DMS 273 (cell line): ENCODE measurements around the gene DENND4A.

ENCODE experiments used
- DNase-seq: peaks from one replicate; lab custom pipeline; 2025; ENCODE audit not compliant: unreplicated experiment; lab: John Stamatoyannopoulos, UW

Gene DENND4A

GRCh38 chr15:65688462-65688861 is 103.6 kb downstream of the DENND4A start:
- DNase-seq: no peak

- DNase-seq: no peak
These were observed 109.6 kb downstream of the DENND4A start for GRCh38 chr15:65682404-65682911.

- DNase-seq: no peak
These were observed 111.5 kb downstream of the DENND4A start for GRCh38 chr15:65680544-65680943.

- no peak for DNase-seq
These were observed 116.0 kb downstream of the DENND4A start for GRCh38 chr15:65676123-65676522.

GRCh38 chr15:65675551-65675950 is 116.5 kb downstream of the DENND4A start:
- DNase-seq: no peak

- no peak for DNase-seq
These were observed 125.8 kb downstream of the DENND4A start for GRCh38 chr15:65666257-65666656.

GRCh38 chr15:65663521-65663920 is 128.6 kb downstream of the DENND4A start:
- DNase-seq: peak; percentile 5

- no peak for DNase-seq
These were observed 131.2 kb downstream of the DENND4A start for GRCh38 chr15:65660927-65661326.

GRCh38 chr15:65659502-65660052 is 132.5 kb downstream of the DENND4A start:
- no peak for DNase-seq

GRCh38 chr15:65655457-65655856 is 136.6 kb downstream of the DENND4A start:
- DNase-seq: no peak

GRCh38 chr15:65655026-65655425 is 137.1 kb downstream of the DENND4A start:
- DNase-seq: no peak

GRCh38 chr15:65653801-65654521 is 138.1 kb downstream of the DENND4A start:
- DNase-seq: no peak

- DNase-seq: no peak
These were observed 138.8 kb downstream of the DENND4A start for GRCh38 chr15:65653341-65653740.

- no peak for DNase-seq
These were observed 140.0 kb downstream of the DENND4A start for GRCh38 chr15:65651831-65652749.

GRCh38 chr15:65651042-65651322 is 141.1 kb downstream of the DENND4A start:
- no peak for DNase-seq

- no peak for DNase-seq
These were observed 141.6 kb downstream of the DENND4A start for GRCh38 chr15:65650312-65651041.

- DNase-seq: no peak
These were observed 145.6 kb downstream of the DENND4A start for GRCh38 chr15:65646486-65646885.

GRCh38 chr15:65645392-65645791 is 146.7 kb downstream of the DENND4A start:
- DNase-seq: no peak

- no peak for DNase-seq
These were observed 147.8 kb downstream of the DENND4A start for GRCh38 chr15:65644282-65644681.

- no peak for DNase-seq
These were observed 149.5 kb downstream of the DENND4A start for GRCh38 chr15:65642594-65642993.
